Measurements from ENCODE around the gene ZNF678.

GRCh38 chr1:227546598-227547309 lies 16.6 kb upstream of the ZNF678 start:
- TF ChIP-seq POLR2A (IDR thresholded peaks at IDR 0.05) (no peak), CTCF (IDR thresholded peaks at IDR 0.05) (no peak)
